NB4 (cell line): ENCODE data around the gene OR1J4.

Source experiments
- CTCF ChIP-seq: IDR thresholded peaks from one replicate; pipeline ENCODE4 v1.5.1; 2012; ENCODE audit warnings: low read depth, low read length
- MAX ChIP-seq: IDR thresholded peaks from 2 replicates; pipeline ENCODE4 v1.6.1; 2011; ENCODE audit warnings: low read depth, low read length
- POLR2A ChIP-seq: IDR thresholded peaks from 2 replicates; pipeline ENCODE4 v1.6.1; 2011; ENCODE audit warnings: mild to moderate bottlenecking; ENCODE audit not compliant: insufficient read length; ENCODE audit errors: extremely low read depth

- TF ChIP-seq CTCF, result no peak
- TF ChIP-seq POLR2A, result no peak
- no peak for TF ChIP-seq MAX
These were observed at the start of gene OR1J4 for GRCh38 chr9:122518841-122519240.
